ENCODE results near the gene RNF144B. TPM values are rescaled to one million over a fixed set of nuclear protein-coding genes. Genes with fewer than 3 reads are reported as not detected.
A peak's percentile ranks its signal among the peaks of the same experiment; 100 is the strongest.
"Not testable (repeated sequence)": the region's sequence is repeated elsewhere in the genome, so short reads cannot be mapped to it uniquely, and the experiment has no call there.

RNF144B gene
- total RNA-seq, 1 donor from 2014 or later, result 5.7 TPM

DNA sequence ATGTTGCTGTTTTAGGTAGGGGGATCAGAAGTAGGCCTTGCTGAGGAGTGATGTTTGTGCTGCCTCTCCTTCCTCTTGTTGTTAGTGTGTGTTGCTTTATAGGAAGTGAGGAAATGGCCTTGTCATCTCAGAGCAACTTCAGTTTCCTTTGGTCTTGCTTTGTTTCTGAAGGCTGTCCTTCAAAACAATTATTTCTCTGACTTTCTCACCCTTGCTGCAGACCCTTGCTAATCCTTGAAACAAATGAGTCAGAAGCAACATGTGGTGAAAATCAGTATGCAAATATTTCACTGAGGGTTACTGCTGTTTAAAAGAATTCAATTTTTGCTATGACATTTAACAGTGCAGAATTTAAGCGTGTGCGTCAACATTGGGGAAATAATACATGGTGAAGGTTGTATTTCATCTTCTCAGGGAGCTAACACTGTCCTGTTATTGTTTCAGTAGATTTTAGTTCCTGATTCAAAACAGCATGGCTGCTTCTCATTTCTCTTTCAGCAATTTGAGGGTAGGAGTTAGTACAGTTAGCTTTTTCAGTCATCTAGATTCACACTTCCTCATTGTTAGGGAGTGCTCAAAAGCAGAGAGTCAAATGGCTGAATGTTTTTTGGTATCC, 13.8 kb downstream of the RNF144B start:
- H3K9me3 Mint-ChIP-seq, result no peaks in the 10 kb centered on the region
- peaks cover 17% of the 10 kb centered on the region for H3K36me3 Mint-ChIP-seq (ENCODE audit: low read depth)
- intact Hi-C loops (cut with micrococcal nuclease), result no loop called here
- H3K4me1 Mint-ChIP-seq (ENCODE audit: low read depth), result peaks cover 18% of the 10 kb centered on the region
- H3K27me3 Mint-ChIP-seq (ENCODE audit: low read depth), result peaks cover 3% of the 10 kb centered on the region
- no peak for DNase-seq (ENCODE audit: low spot score)
- peak overlapping the region; percentile 15 for H3K27ac Mint-ChIP-seq
- H3K4me3 Mint-ChIP-seq (ENCODE audit: low read depth), result no peak overlapping the region

DNA sequence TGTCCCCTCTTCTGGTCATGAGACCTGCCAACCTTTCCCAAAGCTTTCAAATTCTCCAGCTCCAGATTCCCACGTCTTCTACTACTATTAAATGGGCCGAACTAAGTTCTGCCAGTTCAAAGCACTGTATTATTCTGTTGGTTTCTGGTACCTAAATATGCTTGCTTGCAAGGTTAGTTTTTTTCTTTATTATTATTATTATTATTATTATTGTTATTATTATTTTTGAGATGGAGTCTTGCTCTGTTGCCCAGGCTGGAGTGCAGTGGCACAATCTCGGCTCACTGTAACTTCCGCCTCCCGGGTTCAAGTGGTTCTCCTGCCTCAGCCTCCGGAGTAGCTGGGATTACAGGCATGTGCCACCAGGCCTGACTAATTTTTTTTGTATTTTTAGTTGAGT, 17.8 kb downstream of the RNF144B start:
- DNase-seq (ENCODE audit: low spot score); H3K4me3 Mint-ChIP-seq (ENCODE audit: low read depth); H3K27me3 Mint-ChIP-seq (ENCODE audit: low read depth); H3K9me3 Mint-ChIP-seq; H3K27ac Mint-ChIP-seq; intact Hi-C loops (cut with micrococcal nuclease): not testable (repeated sequence)
- Mint-ChIP-seq H3K4me1 (ENCODE audit: low read depth) (peaks cover 25% of the 10 kb centered on the region), H3K36me3 (ENCODE audit: low read depth) (peaks cover 22% of the 10 kb centered on the region)

DNA sequence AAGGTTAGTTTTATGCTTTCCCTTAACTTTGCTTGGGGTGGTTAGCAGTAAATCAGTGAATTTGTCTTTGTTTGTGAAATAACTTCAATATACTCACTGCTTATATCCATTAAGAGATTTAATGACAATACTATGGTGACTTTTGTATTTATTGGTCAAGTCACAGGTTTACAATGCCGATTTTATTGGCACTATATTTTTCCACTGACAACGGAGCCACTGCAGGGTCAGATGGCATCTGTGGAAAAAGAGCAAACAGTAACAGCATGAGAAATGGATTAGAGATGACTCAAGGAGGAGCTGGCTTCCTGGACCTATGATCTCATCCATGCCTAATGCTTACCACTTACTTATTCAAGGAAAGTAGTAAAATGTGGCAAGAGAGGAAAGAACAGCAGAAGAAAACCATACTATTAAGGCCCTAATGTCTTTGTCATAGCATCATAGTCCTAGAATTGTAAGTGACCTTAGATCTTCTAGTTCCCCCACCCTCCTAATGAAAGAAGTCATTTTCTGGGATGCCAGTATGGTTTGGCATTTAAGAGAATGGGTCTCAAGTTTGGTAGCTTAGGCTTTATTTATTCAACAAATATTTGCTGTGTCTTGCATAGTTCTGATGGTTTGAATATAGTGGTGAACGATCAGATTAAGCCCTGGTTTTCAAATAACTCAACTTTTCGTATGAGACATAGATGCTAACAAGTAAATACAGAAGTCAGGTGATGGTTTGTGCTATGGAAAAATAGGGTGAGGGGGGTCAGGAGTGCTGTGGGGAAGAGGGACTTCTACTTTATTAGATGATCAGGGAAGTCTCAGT, 18.5 kb downstream of the RNF144B start:
- H3K4me3 Mint-ChIP-seq (ENCODE audit: low read depth), result no peak overlapping the region
- peaks cover 20% of the 10 kb centered on the region for H3K4me1 Mint-ChIP-seq (ENCODE audit: low read depth)
- intact Hi-C loops (cut with micrococcal nuclease), result no loop called here
- no peak for DNase-seq (ENCODE audit: low spot score)
- peaks cover 22% of the 10 kb centered on the region for H3K36me3 Mint-ChIP-seq (ENCODE audit: low read depth)
- no peaks in the 10 kb centered on the region for H3K27me3 Mint-ChIP-seq (ENCODE audit: low read depth)
- H3K27ac Mint-ChIP-seq, result peak overlapping the region; percentile 32
- no peaks in the 10 kb centered on the region for H3K9me3 Mint-ChIP-seq

DNA sequence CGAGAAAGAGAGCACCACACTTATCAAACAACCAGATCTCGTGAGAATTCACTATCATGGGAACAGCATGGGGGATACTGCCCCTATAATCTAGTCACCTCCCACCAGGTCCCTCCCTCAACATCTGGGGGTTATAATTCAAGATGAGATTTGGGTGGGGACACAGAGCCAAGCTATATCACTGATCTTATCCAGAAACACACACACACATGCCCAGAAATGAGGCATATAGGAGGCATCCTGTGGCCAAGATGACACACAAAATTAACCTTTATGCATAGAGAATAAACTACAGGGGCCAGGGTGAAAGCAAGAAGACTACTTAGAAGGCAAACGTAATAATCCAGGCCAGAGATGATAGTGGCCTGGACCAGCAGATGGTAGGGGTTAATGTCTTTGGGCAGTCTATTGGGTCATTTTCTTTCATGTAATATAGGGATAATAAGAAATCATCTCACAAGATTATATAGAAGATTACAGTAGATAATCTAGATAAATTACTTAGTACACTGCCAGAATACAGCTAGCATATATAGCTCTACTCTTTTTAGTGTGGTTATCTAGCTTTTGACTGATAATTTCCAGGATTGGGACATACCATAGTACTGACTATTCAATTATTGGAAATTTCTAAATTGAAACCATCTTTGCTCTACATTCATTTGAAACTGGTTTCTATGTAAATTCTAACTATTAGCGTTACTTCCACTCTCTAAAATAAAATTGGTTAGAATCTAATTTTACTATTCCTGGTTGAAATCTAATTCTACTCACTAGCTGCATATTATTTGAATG, 20.0 kb downstream of the RNF144B start:
- Mint-ChIP-seq H3K36me3 (ENCODE audit: low read depth) (peaks cover 11% of the 10 kb centered on the region), H3K27ac (peak overlapping the region; percentile 14), H3K4me3 (ENCODE audit: low read depth) (no peak overlapping the region), H3K4me1 (ENCODE audit: low read depth) (peaks cover 12% of the 10 kb centered on the region), H3K9me3 (no peaks in the 10 kb centered on the region), H3K27me3 (ENCODE audit: low read depth) (no peaks in the 10 kb centered on the region)
- no peak for DNase-seq (ENCODE audit: low spot score)
- intact Hi-C loops (cut with micrococcal nuclease), result no loop called here

DNA sequence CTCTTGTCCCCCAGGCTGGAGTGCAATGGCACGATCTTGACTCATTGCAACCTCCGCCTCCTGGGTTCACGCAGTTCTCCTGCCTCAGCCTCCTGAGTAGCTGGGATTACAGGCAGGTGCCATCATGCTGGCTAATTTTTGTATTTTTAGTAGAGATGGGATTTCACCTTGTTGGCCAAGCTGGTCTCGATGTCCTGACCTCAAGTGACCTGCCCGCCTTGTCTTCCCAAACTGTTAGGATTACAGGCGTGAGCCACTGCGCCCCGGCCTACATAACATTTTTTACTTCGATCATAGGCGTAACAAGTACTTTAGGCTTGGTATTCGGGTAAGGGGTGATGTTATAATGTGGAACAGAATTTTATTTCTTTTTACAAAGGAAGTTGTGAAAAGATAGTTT, 22.5 kb downstream of the RNF144B start:
- H3K4me3 Mint-ChIP-seq (ENCODE audit: low read depth); H3K4me1 Mint-ChIP-seq (ENCODE audit: low read depth); H3K27me3 Mint-ChIP-seq (ENCODE audit: low read depth); intact Hi-C loops (cut with micrococcal nuclease); H3K9me3 Mint-ChIP-seq; H3K27ac Mint-ChIP-seq; DNase-seq (ENCODE audit: low spot score): not testable (repeated sequence)
- H3K36me3 Mint-ChIP-seq (ENCODE audit: low read depth), result peaks cover 10% of the 10 kb centered on the region

DNA sequence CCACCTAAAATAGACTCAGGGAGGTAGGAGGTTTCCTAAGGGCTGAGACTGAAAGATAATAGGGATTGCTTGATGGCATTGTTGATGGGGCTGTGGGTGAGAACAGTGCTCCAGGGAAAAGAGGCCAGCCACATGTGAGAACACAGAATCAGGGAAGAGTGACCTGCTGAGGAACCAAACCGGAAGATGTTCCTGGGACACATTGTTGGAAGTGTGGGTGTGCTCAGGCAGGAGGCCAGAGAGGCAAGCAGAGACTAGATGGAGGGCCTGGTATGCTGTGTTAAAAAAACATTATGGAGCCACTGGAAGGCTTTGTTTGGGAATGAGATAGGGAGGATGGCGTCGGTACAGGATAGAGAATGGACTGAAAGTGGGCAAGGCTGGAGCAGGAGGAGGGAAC, 23.3 kb downstream of the RNF144B start:
- Mint-ChIP-seq H3K9me3 (peaks cover under 1% of the 10 kb centered on the region), H3K4me1 (ENCODE audit: low read depth) (peaks cover 8% of the 10 kb centered on the region), H3K36me3 (ENCODE audit: low read depth) (peaks cover 10% of the 10 kb centered on the region), H3K4me3 (ENCODE audit: low read depth) (no peak overlapping the region), H3K27ac (no peak overlapping the region), H3K27me3 (ENCODE audit: low read depth) (no peaks in the 10 kb centered on the region)
- intact Hi-C loops (cut with micrococcal nuclease), result no loop called here
- DNase-seq (ENCODE audit: low spot score), result no peak

DNA sequence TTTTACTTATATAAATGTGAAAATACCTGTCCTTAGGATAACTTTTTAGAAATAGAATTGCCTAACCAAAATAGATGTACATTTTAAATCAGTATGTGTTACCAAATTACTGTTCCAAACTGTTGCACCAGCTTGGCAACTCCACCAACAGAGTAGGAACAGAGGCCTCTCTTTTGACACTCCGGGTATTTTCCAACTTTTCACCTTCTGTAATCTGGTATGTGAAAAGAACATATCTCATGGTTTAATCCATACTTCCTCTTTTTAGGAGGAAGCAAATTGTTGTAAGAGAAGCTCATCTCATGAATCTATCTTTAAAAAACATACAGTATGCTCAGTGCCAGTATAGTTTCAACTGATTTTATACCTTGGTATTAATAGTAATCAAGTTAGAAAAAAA, 24.9 kb downstream of the RNF144B start:
- DNase-seq (ENCODE audit: low spot score), result no peak
- Mint-ChIP-seq H3K4me3 (ENCODE audit: low read depth) (no peak overlapping the region), H3K9me3 (peaks cover 7% of the 10 kb centered on the region), H3K36me3 (ENCODE audit: low read depth) (peaks cover under 1% of the 10 kb centered on the region), H3K4me1 (ENCODE audit: low read depth) (peaks cover 2% of the 10 kb centered on the region), H3K27me3 (ENCODE audit: low read depth) (no peaks in the 10 kb centered on the region), H3K27ac (no peak overlapping the region)
- intact Hi-C loops (cut with micrococcal nuclease), result no loop called here

GRCh38 chr6:18412644-18413043, 25.5 kb downstream of the RNF144B start:
- no peak for DNase-seq (ENCODE audit: low spot score)
- no peak overlapping the region for H3K4me3 Mint-ChIP-seq (ENCODE audit: low read depth)
- H3K27ac Mint-ChIP-seq, result no peak overlapping the region
- H3K27me3 Mint-ChIP-seq (ENCODE audit: low read depth), result no peaks in the 10 kb centered on the region
- no peaks in the 10 kb centered on the region for H3K4me1 Mint-ChIP-seq (ENCODE audit: low read depth)
- no peaks in the 10 kb centered on the region for H3K36me3 Mint-ChIP-seq (ENCODE audit: low read depth)
- H3K9me3 Mint-ChIP-seq, result peaks cover 7% of the 10 kb centered on the region
- intact Hi-C loops (cut with micrococcal nuclease), result no loop called here

DNA sequence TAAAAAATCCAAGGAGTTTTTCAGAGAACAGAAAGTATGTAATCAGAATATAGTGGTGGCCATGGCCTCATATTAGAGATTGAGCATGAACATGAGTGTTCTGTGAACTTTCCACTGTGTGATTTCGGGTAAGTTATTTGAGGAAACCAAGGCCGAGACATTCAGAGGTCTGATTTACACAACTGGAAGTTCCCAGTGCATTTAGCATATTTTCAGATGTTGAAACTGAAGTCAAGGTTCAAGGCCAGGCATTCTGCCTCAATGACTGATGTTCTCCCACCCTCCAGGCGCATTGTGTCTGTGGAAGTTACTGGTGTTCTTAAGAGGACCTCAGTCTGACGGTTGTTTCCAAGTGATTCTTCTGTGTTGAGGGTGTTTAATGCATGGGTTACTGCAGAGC, 26.2 kb downstream of the RNF144B start:
- peaks cover 7% of the 10 kb centered on the region for H3K9me3 Mint-ChIP-seq
- no peak overlapping the region for H3K27ac Mint-ChIP-seq
- no peaks in the 10 kb centered on the region for H3K4me1 Mint-ChIP-seq (ENCODE audit: low read depth)
- H3K36me3 Mint-ChIP-seq (ENCODE audit: low read depth), result no peaks in the 10 kb centered on the region
- no peaks in the 10 kb centered on the region for H3K27me3 Mint-ChIP-seq (ENCODE audit: low read depth)
- intact Hi-C loops (cut with micrococcal nuclease), result no loop called here
- no peak for DNase-seq (ENCODE audit: low spot score)
- H3K4me3 Mint-ChIP-seq (ENCODE audit: low read depth), result no peak overlapping the region

DNA sequence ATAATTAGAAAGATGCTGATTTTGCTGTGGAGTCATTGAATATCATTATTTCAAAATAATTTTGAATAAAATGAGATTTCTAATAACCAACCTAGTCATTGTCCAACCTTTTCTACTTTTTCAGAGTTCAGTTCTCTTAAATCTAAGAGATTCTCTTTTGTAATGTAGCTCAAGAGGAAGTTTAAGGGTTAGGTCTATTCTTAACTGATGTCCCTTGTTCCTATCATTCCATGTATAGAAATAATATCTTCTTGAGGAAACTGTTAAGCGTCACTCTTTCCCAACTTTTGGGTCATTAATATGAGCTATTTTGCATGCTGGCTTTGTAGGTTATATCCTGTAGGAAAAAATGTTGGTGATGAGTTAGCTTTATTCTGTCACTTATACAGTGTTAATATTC, 27.0 kb downstream of the RNF144B start:
- Mint-ChIP-seq H3K9me3 (peaks cover 7% of the 10 kb centered on the region), H3K4me3 (ENCODE audit: low read depth) (no peak overlapping the region), H3K27ac (no peak overlapping the region), H3K4me1 (ENCODE audit: low read depth) (no peaks in the 10 kb centered on the region), H3K27me3 (ENCODE audit: low read depth) (no peaks in the 10 kb centered on the region), H3K36me3 (ENCODE audit: low read depth) (no peaks in the 10 kb centered on the region)
- intact Hi-C loops (cut with micrococcal nuclease), result no loop called here
- no peak for DNase-seq (ENCODE audit: low spot score)

DNA sequence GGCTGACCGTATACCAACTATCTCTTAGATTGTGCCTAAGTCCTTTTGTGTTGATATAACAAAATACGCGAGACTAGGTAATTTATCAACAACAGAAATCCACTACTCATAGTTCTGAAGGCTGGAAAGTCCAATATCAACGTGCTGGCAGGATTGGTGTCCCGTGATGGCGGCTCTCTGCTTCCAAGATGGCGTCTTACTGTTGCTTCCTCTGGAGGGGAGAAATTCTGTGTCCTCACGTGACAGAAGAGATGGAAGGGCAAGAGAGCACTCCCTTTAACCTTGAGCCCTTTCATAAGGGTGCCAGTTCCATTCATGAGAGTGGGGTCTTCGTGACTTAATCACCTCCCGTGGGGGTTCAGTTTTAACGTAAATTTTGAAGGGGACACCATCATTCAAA, 28.1 kb downstream of the RNF144B start:
- DNase-seq (ENCODE audit: low spot score), result no peak
- intact Hi-C loops (cut with micrococcal nuclease), result no loop called here
- Mint-ChIP-seq H3K27me3 (ENCODE audit: low read depth) (peaks cover 3% of the 10 kb centered on the region), H3K9me3 (peaks cover 7% of the 10 kb centered on the region), H3K4me1 (ENCODE audit: low read depth) (no peaks in the 10 kb centered on the region), H3K27ac (no peak overlapping the region), H3K36me3 (ENCODE audit: low read depth) (no peaks in the 10 kb centered on the region), H3K4me3 (ENCODE audit: low read depth) (no peak overlapping the region)

DNA sequence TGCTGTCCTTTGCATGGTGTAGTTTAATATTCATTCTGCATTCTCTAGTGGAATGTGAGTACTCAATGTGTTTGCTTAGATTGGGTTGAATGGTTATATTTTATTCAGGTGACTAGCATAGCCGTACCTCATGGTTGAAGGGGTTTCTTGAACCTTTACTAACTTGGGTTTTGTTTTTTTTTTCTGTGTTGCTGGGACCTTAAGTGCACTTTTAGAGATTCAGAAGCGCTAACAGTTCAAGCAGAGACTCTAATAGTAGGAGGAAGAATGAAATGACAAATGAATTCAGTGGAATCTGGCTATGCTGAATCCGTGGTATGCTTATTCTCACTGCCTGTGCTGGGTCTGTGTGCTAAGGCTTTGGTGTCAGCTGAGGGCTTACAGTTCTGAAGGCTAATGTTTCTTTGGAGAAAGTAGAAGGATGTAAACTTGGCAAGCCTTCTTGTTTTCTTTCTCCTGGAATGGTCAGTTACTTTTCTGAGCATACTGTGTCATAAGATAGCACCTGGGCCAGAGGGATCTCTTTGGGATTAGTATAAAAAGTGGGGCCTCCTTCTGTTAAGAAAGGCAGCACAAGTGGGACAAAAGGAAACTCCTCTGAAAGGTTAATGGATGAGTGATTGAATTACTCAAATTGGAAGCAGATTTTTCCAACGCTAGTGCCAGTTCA, 28.7 kb downstream of the RNF144B start:
- peaks cover 7% of the 10 kb centered on the region for H3K9me3 Mint-ChIP-seq
- H3K36me3 Mint-ChIP-seq (ENCODE audit: low read depth), result no peaks in the 10 kb centered on the region
- H3K27me3 Mint-ChIP-seq (ENCODE audit: low read depth), result peaks cover 3% of the 10 kb centered on the region
- no peak overlapping the region for H3K4me3 Mint-ChIP-seq (ENCODE audit: low read depth)
- no peak for DNase-seq (ENCODE audit: low spot score)
- no peaks in the 10 kb centered on the region for H3K4me1 Mint-ChIP-seq (ENCODE audit: low read depth)
- no peak overlapping the region for H3K27ac Mint-ChIP-seq
- intact Hi-C loops (cut with micrococcal nuclease), result no loop called here
